HG02759 (cell line): ENCODE measurements around the gene ERBB4.

Experiments used
- ATAC-seq: cut with Tn5 transposase; IDR thresholded peaks from one replicate; pipeline ENCODE4 v1.9.1; 2021; ENCODE audit warnings: mild to moderate bottlenecking, moderate library complexity; ENCODE audit not compliant: unreplicated experiment

ERBB4 gene

DNA sequence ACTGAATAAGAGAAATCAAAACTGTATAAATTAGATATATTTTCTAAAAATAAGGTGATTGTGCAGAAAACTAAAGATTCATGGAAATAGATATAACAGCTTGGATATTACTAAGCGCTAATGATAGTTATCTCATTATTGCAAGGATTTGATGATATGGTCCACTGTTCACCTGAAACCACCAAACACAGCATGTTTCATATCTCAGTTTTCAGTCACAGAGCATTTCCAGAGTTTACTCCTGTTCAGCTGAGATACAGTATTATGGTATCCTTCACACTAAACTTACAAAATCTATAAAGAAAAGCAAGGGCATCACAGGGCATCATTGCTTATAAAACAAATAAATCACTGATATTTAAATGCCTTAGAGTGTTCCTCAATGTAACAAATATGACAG, 591.6 kb downstream of the ERBB4 start:
- ATAC-seq = no peak

- peak; percentile 68 for ATAC-seq
These were observed 594.0 kb downstream of the ERBB4 start for GRCh38 chr2:211944572-211944971.

- ATAC-seq = no peak
These were observed 596.4 kb downstream of the ERBB4 start for GRCh38 chr2:211942153-211942552.

DNA sequence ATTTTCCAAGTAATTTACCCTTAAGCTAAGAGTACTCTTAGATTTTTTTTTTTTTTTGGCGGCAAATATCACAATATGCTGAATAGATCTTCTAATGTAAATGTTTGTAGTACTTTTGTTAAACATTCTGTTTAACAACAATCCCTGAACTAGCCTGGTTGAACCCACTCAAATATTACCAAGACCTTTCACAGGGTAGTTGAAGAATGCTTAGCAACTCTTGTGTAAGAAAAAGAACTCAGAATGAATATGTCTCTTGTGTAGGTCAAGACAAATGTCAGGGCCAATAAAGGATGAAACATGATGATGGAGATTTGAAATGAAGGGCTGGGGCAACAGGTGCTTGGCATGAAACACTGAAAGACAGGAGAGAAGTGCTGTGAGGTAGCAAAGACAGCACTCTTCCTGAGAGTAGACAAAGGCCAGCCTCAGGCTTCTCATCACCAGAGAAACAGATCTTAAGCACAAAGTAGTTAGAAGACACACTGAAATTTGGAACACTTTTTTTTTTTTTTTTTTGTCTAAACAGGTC, 597.3 kb downstream of the ERBB4 start:
- no peak for ATAC-seq

DNA sequence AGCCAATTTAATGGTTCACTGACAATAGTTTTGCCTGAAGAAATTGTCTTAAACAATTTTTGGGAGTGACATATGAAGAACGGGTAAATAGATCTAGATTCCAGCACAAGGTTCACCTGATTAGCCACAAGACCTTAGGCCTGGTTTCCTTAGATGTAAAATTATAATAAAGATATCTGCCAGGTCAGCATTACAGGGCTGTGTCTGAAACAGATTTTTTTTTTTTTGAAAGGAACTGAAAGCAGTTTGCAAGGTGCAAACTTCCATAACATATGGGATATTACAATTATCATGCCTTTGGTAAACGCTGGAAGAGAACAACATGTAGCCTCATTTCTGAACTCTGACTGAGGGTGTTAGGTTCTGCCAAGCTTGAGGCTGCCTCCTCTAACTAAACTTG, 599.4 kb downstream of the ERBB4 start:
- no peak for ATAC-seq

DNA sequence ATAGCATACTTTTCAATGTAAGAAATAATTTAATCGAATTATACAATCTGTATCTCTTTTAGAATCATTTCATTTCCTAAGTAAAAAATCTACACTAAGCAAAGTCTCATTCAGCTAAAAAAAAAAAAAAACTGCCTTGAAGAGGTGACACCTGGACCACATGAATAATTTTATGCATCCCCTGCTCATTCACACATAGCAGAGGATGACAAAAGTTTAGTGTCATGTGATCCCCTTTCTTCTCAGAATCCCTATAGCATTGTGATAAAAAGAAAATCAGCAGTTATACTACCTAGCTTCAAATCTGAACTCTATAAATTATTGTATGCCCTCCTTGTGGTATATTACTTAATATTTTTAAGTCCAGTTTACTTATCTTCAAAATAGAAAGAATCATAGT, 603.8 kb downstream of the ERBB4 start:
- no peak for ATAC-seq

GRCh38 chr2:211931314-211931713, 607.3 kb downstream of the ERBB4 start:
- no peak for ATAC-seq

GRCh38 chr2:211930331-211930730, 608.3 kb downstream of the ERBB4 start:
- ATAC-seq = peak; percentile 84

DNA sequence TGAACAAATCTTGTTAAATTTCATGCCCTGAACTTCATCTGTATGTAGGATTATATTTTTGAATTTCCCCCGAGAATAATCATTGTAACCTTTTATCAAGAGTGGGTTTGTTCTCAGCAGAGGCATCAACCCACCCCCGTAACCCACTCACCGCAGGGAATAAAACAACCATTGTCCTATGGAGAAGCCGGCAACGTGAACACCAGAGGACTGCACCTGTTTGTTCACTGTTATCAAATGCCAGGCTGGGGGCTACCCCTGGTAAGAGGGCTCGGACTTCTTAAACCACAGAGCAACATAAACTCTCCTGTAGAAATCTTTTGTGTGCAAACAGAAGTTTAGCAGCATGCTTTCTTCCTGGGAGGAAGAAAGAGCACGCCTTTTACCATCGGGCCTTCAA, 610.4 kb downstream of the ERBB4 start:
- ATAC-seq = no peak

DNA sequence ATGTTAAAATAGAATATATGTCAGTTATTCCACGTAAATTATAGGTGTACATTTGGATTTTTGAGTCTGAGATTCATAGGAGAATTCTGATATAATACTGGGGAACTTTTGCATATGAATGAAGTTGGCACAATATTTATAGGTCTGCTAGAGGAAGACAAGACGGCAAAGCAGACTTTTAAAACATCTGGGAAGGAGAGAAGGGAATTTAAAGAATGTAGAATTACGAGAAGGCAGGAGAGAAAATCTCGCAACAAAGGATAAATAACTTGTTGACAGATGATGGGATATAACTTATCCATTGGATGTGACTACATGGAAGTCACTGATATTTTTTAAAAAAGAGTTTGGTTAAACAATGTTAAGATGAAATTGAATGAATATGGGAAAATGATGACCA, 615.6 kb downstream of the ERBB4 start:
- ATAC-seq = no peak

DNA sequence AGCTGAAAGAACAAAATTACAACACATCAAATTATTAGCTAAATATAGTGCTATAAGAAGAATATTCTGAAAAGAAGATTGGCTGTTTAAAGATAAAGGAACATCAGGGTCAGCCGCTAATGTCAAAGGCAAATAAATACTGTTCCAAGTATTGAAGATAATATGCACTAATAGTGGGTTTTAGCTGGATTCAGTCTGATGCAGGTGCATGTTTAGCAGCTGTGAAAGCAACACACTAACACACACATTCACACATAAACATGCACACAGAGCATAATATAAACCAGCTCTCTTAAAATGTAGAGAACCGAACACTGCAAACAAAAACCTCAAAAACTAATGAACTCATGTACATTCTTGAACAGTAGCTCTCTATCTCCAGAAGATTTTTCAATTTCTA, 634.6 kb downstream of the ERBB4 start:
- no peak for ATAC-seq

DNA sequence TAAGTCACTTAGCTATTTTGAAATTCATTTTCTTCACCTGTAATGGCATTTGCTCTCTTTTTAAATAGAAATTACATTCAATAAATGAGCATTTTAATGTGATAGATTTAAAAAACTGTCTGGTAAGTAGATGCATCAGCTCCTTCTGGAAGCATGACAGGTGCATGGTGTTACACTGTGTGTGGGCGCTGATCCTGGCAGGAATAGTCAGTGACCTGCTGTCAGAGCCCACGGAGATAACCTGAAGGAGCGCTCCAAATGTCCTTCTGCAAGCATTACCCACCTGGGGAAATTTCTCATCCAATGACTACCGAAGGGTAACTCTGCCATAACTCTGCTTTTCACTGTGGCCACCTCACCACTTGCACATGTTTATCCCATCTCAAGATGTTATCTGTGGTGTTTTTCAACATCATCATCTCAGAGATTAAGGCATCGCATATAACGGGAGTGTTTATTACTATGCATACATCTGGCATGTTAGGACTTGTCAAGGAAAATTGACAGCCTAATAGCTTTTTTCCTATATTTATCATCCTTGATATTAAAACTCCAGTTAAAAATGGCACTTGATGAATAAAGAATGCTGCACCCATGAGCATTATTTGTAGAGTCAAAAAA, 637.3 kb downstream of the ERBB4 start:
- ATAC-seq = no peak

DNA sequence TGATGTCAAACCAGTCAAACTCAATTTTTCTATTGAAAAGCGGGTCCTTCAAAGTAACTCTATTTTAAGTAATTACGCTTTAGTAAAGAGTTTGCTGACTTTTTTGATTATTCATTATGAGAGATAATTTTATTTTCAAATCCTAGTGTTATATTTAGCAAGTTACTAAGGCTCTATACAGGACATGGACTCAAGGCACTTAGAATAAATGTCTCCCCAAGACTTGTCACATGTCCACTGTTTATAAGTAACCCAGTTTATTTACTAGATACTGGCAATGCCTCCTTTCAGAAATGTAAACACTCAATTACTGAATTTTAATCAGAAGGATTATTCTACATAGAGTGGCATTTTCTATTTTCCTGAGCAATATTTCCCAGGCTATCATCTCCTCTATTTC, 638.1 kb downstream of the ERBB4 start:
- no peak for ATAC-seq

GRCh38 chr2:211900000-211900399, 638.6 kb downstream of the ERBB4 start:
- ATAC-seq = no peak

GRCh38 chr2:211898702-211899101, 639.9 kb downstream of the ERBB4 start:
- no peak for ATAC-seq

- ATAC-seq = no peak
These were observed 657.2 kb downstream of the ERBB4 start for GRCh38 chr2:211881449-211881848.

GRCh38 chr2:211879323-211879722, 659.3 kb downstream of the ERBB4 start:
- ATAC-seq = no peak

DNA sequence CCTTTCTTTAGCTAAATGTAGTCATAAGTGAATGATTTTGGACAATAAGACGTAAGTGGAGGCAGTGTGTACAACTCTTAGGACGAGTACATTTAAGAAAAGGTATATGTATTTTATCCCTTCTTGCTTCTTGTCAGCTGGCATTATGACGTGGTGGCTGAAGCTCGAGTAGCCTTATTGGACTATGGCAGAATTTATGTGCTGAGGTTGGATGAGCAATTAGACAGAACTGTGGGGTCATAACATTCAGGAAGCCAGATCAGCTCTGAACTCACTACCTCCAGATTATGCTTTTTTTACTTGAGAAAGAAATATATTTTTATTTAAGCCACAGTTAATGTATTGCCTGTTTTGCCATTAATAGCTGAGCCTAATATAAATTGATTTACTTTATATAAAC, 661.5 kb downstream of the ERBB4 start:
- no peak for ATAC-seq

DNA sequence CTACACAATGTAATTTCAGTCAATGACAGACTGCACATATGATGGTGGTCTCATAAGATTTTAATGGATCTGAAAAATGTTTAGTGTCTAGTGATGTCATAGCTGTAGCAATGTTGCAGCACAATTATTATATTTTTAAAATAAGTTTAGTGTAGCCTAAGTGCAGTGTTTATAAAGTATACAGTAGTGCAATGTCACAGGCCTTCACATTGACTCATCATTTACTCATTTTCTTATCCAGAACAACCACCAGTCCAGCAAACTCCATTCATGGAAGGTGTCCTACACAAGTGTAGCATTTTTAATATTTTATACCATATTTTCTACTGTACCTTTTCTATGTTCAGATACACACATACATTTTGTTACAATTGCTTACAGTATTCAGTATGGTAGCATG, 663.1 kb downstream of the ERBB4 start:
- no peak for ATAC-seq

GRCh38 chr2:211868996-211869533, 669.5 kb downstream of the ERBB4 start:
- ATAC-seq = no peak

- peak; percentile 87 for ATAC-seq
These were observed 670.7 kb downstream of the ERBB4 start for GRCh38 chr2:211867845-211868451.

DNA sequence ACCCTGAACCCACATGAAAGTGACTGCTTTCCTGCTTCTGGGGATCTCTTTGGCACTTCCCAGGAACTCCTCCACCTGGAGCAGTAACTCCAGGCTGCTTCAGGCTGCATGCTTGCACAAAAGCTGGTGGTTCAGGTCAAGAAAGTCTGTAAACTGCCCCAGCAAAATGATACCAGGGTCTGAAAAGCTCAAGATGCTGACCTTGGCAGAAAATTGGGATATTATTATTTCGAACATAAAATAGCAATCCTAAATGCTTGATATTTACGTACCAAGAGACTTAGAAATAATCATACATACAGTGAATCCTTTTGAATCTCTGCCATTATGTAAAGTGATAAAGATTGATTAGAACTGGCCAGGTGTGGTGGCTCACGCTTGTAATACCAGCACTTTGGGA, 674.3 kb downstream of the ERBB4 start:
- no peak for ATAC-seq

- no peak for ATAC-seq
These were observed 678.4 kb downstream of the ERBB4 start for GRCh38 chr2:211860224-211860623.
